IMR-90 (cell line): ENCODE data around the gene CEP68. TPM values are rescaled to one million over a fixed set of nuclear protein-coding genes. Genes with fewer than 3 reads are reported as not detected.

ENCODE experiments used
- ATAC-seq: fragments of 200-7000 bp; cut with Tn5 transposase; 2 replicates; pipeline ENCODE4 v1.9.1; 2020; ENCODE audit warnings: low read depth, mild to moderate bottlenecking, moderate library complexity
- BruUV-seq: library from RNA; stranded (reverse); fragments of 400-500 nt; replicated peaks from 2 replicates; lab custom pipeline; 2021; lab: Mats Ljungman, UMichigan
- CTCF ChIA-PET: fragments of 300-600 bp; formaldehyde crosslinking; extraction: SDS; loops from one replicate; lab custom pipeline; 2021; ENCODE audit warnings: antibody characterized with exemption; lab: Yijun Ruan, JAX
- POLR2A ChIA-PET: fragments of 300-600 bp; sonication (Branson Sonifier 250); formaldehyde crosslinking; loops from one replicate; lab custom pipeline; 2022; ENCODE audit warnings: antibody characterized with exemption; ENCODE audit not compliant: unreplicated experiment; lab: Charles Lee
- DNase-seq: peaks from one replicate; pipeline ENCODE4 v3.0.0; 2013
- H2AFZ ChIP-seq: replicated peaks from 2 replicates; pipeline ENCODE3; 2013; ENCODE audit warnings: low read length, mild to moderate bottlenecking; ENCODE audit not compliant: poor library complexity
- H2AK5ac ChIP-seq: 2 replicates; pipeline ENCODE4 v1.6.1; 2013; ENCODE audit warnings: low read depth, low read length, inconsistent platforms
- H2AK9ac ChIP-seq: replicated peaks from 2 replicates; pipeline ENCODE3; 2013; ENCODE audit warnings: mild to moderate bottlenecking, low read depth, low read length, moderate library complexity; ENCODE audit not compliant: poor library complexity
- H2BK120ac ChIP-seq: 2 replicates; pipeline ENCODE4 v1.6.1; 2013; ENCODE audit warnings: low read depth, low read length, inconsistent platforms
- H2BK15ac ChIP-seq: 3 replicates; pipeline ENCODE4 v1.6.1; 2013; ENCODE audit warnings: low read depth, low read length, inconsistent platforms
- H2BK20ac ChIP-seq: 2 replicates; pipeline ENCODE4 v1.6.1; 2013; ENCODE audit warnings: low read depth, mild to moderate bottlenecking, inconsistent platforms, low read length, moderate library complexity
- H2BK5ac ChIP-seq: 2 replicates; pipeline ENCODE4 v1.6.1; 2013; ENCODE audit warnings: mild to moderate bottlenecking, low read depth, low read length, inconsistent platforms; ENCODE audit not compliant: poor library complexity, severe bottlenecking
- H3K14ac ChIP-seq: replicated peaks from 2 replicates; pipeline ENCODE4 v1.6.1; 2013; ENCODE audit warnings: low read depth, low read length, inconsistent platforms
- H3K18ac ChIP-seq: 2 replicates; pipeline ENCODE4 v1.6.1; 2013; ENCODE audit warnings: low read depth, low read length, control low read depth
- H3K23ac ChIP-seq: 2 replicates; pipeline ENCODE4 v1.6.1; 2013; ENCODE audit warnings: low read depth, low read length, inconsistent platforms
- H3K27ac ChIP-seq: 2 replicates; pipeline ENCODE4 v1.5.1; 2013; ENCODE audit warnings: mild to moderate bottlenecking, control low read depth, low read length; ENCODE audit not compliant: insufficient read depth
- H3K27me3 ChIP-seq: 2 replicates; pipeline ENCODE4 v1.6.1; 2013; ENCODE audit warnings: low read length; ENCODE audit not compliant: control insufficient read depth, insufficient read depth
- H3K36me3 ChIP-seq: 2 replicates; pipeline ENCODE4 v1.6.1; 2013; ENCODE audit warnings: low read length, mixed read lengths; ENCODE audit not compliant: control insufficient read depth, insufficient read depth
- H3K4ac ChIP-seq: 2 replicates; pipeline ENCODE4 v1.6.1; 2013; ENCODE audit warnings: low read depth, low read length, inconsistent platforms
- H3K4me1 ChIP-seq: 2 replicates; pipeline ENCODE4 v1.6.1; 2013; ENCODE audit warnings: low read length, mixed read lengths; ENCODE audit not compliant: control insufficient read depth, insufficient read depth
- H3K4me2 ChIP-seq: 2 replicates; pipeline ENCODE4 v1.6.1; 2013; ENCODE audit warnings: low read depth, mild to moderate bottlenecking, control low read depth, low read length, moderate library complexity
- H3K4me3 ChIP-seq: 2 replicates; pipeline ENCODE4 v1.5.1; 2013; ENCODE audit warnings: low read depth, mild to moderate bottlenecking, control low read depth, low read length, moderate library complexity; ENCODE audit not compliant: insufficient read depth
- H3K56ac ChIP-seq: 2 replicates; pipeline ENCODE4 v1.6.1; 2013; ENCODE audit warnings: low read length, inconsistent platforms; ENCODE audit not compliant: insufficient read depth; ENCODE audit errors: extremely low read depth
- H3K79me1 ChIP-seq, 2 experiments: 2 replicates each; pipeline ENCODE4 v1.6.1; 2013; ENCODE audit warnings: low read length in 2 of 2, inconsistent platforms in 1 of 2, low read depth in 1 of 2
- H3K9ac ChIP-seq: 2 replicates; pipeline ENCODE4 v1.6.1; 2013; ENCODE audit warnings: low read depth, low read length, control low read depth
- H3K9me1 ChIP-seq: 2 replicates; pipeline ENCODE4 v1.6.1; 2013; ENCODE audit warnings: low read length, inconsistent platforms; ENCODE audit not compliant: insufficient read depth
- H3K9me3 ChIP-seq: 2 replicates; pipeline ENCODE4 v1.6.1; 2013; ENCODE audit warnings: low read length; ENCODE audit not compliant: control insufficient read depth, insufficient read depth
- H4K20me1 ChIP-seq: 2 replicates; pipeline ENCODE4 v1.6.1; 2013; ENCODE audit warnings: low read length, inconsistent platforms; ENCODE audit not compliant: insufficient read depth
- H4K5ac ChIP-seq: 2 replicates; pipeline ENCODE4 v1.6.1; 2013; ENCODE audit warnings: mild to moderate bottlenecking, low read depth, low read length, control low read depth
- H4K8ac ChIP-seq, 2 experiments: 2 replicates each; pipeline ENCODE4 v1.6.1; 2013; ENCODE audit warnings: low read depth in 2 of 2, low read length in 2 of 2, control low read depth in 1 of 2, inconsistent platforms in 1 of 2
- H4K91ac ChIP-seq: 2 replicates; pipeline ENCODE4 v1.6.1; 2013; ENCODE audit warnings: low read depth, low read length, inconsistent platforms; ENCODE audit not compliant: insufficient read depth
- BHLHE40 ChIP-seq: fragments of 150-350 bp; IDR thresholded peaks from 2 replicates; pipeline ENCODE4 v1.6.1; 2016; ENCODE audit warnings: mild to moderate bottlenecking, low read depth, low read length
- CEBPB ChIP-seq: IDR thresholded peaks from 2 replicates; pipeline ENCODE4 v1.6.1; 2012; ENCODE audit warnings: low read depth, low read length, improper control_type of control experiment
- CHD1 ChIP-seq: IDR thresholded peaks from 2 replicates; pipeline ENCODE4 v1.6.1; 2012; ENCODE audit warnings: low read depth, low read length, improper control_type of control experiment
- ELK1 ChIP-seq: fragments of 150-350 bp; IDR thresholded peaks from 2 replicates; pipeline ENCODE4 v1.6.1; 2016; ENCODE audit warnings: low read depth, mild to moderate bottlenecking, low read length, moderate library complexity, borderline replicate concordance
- FOS ChIP-seq: fragments of 150-350 bp; IDR thresholded peaks from 2 replicates; pipeline ENCODE4 v1.6.1; 2016; ENCODE audit warnings: low read depth, low read length
- MAFK ChIP-seq: IDR thresholded peaks from 2 replicates; pipeline ENCODE4 v1.6.1; 2012; ENCODE audit warnings: low read depth, low read length, improper control_type of control experiment
- MAZ ChIP-seq: IDR thresholded peaks from 2 replicates; pipeline ENCODE4 v1.6.1; 2012; ENCODE audit warnings: low read depth, mild to moderate bottlenecking, low read length, improper control_type of control experiment, moderate library complexity, borderline replicate concordance
- MXI1 ChIP-seq: IDR thresholded peaks from 2 replicates; pipeline ENCODE4 v1.6.1; 2012; ENCODE audit warnings: low read depth, mild to moderate bottlenecking, low read length, moderate library complexity, borderline replicate concordance
- NFE2L2 ChIP-seq: fragments of 150-350 bp; IDR thresholded peaks from 2 replicates; pipeline ENCODE4 v1.6.1; 2016; ENCODE audit warnings: low read depth, mild to moderate bottlenecking, low read length
- POLR2A ChIP-seq: IDR thresholded peaks from 2 replicates; pipeline ENCODE4 v1.6.1; 2012; ENCODE audit warnings: mild to moderate bottlenecking, low read depth, low read length
- RCOR1 ChIP-seq: IDR thresholded peaks from 2 replicates; pipeline ENCODE4 v1.6.1; 2012; ENCODE audit warnings: mild to moderate bottlenecking, low read length, improper control_type of control experiment; ENCODE audit not compliant: insufficient replicate concordance
- RFX5 ChIP-seq: IDR thresholded peaks from 2 replicates; pipeline ENCODE4 v1.8.0; 2012; ENCODE audit warnings: low read depth, mild to moderate bottlenecking, low read length, moderate library complexity
- SMC3 ChIP-seq: fragments of 150-350 bp; IDR thresholded peaks from 2 replicates; pipeline ENCODE4 v1.6.1; 2016; ENCODE audit warnings: low read depth, mild to moderate bottlenecking, antibody characterized with exemption, low read length, moderate library complexity
- USF2 ChIP-seq: fragments of 150-350 bp; IDR thresholded peaks from 2 replicates; pipeline ENCODE4 v1.6.1; 2017; ENCODE audit warnings: mild to moderate bottlenecking, antibody characterized with exemption, low read length, low read depth
- WGBS, 2 experiments: methylation state at CpG; one replicate each; pipeline versions ENCODE4 v1.1.5 to v1.1.7; 2013; ENCODE audit warnings: missing lambda C conversion rate in 2 of 2; ENCODE audit not compliant: insufficient read length in 1 of 2; ENCODE audit errors: extremely low coverage in 2 of 2; 5-methylcytosine and 5-hydroxymethylcytosine counted together
- dilution Hi-C: fragments of 300-500 bp; cut with HindIII; formaldehyde crosslinking; loops from one replicate; pipeline ENCODE4 v1.14.3; 2018; ENCODE audit warnings: low sequenced_read_pairs; ENCODE audit not compliant: unreplicated experiment
- in situ Hi-C: fragments of 300-500 bp; cut with MboI; formaldehyde crosslinking; loops from 3 replicates; pipeline ENCODE4 v1.14.3; 2019; ENCODE audit warnings: low sequenced_read_pairs, inconsistent platforms, mixed read lengths
- intact Hi-C: fragments of 100-400 bp; cut with micrococcal nuclease; formaldehyde crosslinking; loops from 2 replicates; pipeline ENCODE4 v1.10.0; 2022
- polyA plus RNA-seq, 3 experiments: library from polyadenylated mRNA; depleted of rRNA; stranded (reverse); fragments of >200 nt; gene quantifications; 2 replicates each; pipeline ENCODE4 v1.2.3, GENCODE V29; 2012; ENCODE audit warnings: low replicate concordance in 1 of 3
- total RNA-seq: library from RNA; depleted of rRNA; stranded (reverse); fragments of >200 nt; gene quantifications from 2 replicates; pipeline ENCODE4 v1.2.3, GENCODE V29; 2012
- TF ChIP-seq, protein P1 (sequence below): conservative IDR thresholded peaks from 2 replicates; pipeline ENCODE4 v1.5.1; 2012; ENCODE audit warnings: mild to moderate bottlenecking, low read depth, low read length, improper control_type of control experiment

Gene CEP68
- total and polyA plus RNA-seq, 2 of the 4 experiments (the other 2 are of a cell fraction) = 5.5 to 5.6 TPM

DNA sequence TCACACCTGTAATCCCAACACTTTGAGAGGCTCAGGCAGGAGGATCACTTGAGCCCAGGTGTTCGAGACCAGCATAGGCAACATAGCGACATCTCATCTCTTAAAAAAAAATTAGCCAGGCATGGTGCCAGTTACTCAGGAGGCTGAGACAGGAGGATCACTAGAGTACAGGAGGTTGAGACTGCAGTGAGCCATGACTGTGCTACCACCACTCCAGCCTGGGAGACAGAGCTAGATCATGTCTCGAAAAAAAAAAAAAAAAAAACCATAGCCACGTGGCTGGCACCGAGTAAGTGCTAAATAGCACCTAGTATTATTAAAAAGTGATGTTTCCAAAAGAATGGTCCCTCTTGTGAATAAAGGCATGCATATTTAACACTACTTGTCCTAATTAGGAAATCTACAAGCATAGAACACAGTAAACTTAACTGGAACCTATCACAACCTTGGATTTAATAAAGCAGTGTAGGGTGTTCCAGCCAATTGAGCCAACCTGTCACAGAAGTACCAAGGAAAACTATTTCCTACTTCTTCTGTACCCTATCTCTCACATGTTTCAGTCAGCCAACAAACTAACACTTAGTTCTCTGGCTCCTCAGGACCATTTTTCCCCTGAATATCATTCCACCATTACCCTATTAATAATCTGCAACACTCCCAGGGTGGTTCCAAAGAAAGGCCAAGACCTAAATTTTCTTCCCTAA, 64.9 kb downstream of the CEP68 start:
- in situ Hi-C loops = no loop called here
- TF ChIP-seq MAFK = no peak
- TF ChIP-seq BHLHE40 = no peak
- no peak for TF ChIP-seq CHD1
- no peak for TF ChIP-seq RCOR1
- TF ChIP-seq RFX5 = no peak
- TF ChIP-seq, protein P1, sequence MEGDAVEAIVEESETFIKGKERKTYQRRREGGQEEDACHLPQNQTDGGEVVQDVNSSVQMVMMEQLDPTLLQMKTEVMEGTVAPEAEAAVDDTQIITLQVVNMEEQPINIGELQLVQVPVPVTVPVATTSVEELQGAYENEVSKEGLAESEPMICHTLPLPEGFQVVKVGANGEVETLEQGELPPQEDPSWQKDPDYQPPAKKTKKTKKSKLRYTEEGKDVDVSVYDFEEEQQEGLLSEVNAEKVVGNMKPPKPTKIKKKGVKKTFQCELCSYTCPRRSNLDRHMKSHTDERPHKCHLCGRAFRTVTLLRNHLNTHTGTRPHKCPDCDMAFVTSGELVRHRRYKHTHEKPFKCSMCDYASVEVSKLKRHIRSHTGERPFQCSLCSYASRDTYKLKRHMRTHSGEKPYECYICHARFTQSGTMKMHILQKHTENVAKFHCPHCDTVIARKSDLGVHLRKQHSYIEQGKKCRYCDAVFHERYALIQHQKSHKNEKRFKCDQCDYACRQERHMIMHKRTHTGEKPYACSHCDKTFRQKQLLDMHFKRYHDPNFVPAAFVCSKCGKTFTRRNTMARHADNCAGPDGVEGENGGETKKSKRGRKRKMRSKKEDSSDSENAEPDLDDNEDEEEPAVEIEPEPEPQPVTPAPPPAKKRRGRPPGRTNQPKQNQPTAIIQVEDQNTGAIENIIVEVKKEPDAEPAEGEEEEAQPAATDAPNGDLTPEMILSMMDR = no peak
- TF ChIP-seq ELK1 = no peak
- TF ChIP-seq MAZ = no peak
- no peak for TF ChIP-seq POLR2A
- no peak for TF ChIP-seq MXI1
- no peak for TF ChIP-seq SMC3
- TF ChIP-seq CEBPB = no peak
- TF ChIP-seq USF2 = no peak
- TF ChIP-seq NFE2L2 = no peak
- TF ChIP-seq FOS = no peak

More for the DNA sequence above, 64.9 kb downstream of the CEP68 start:
- no peak overlapping the region for H2AFZ ChIP-seq
- peaks cover 8% of the 10 kb centered on the region for H3K4me1 ChIP-seq
- no peak overlapping the region for H2BK15ac ChIP-seq
- ChIA-PET CTCF (no interaction called here), POLR2A (interaction anchor here (0.6 kb wide), 1 partner anchor 9 kb away, joined by 4 read pairs; no protein-coding TSS in a partner anchor)
- intact Hi-C loops = no loop called here
- no peak overlapping the region for H4K91ac ChIP-seq
- H3K4me2 ChIP-seq = no peak overlapping the region
- ATAC-seq (no peak), DNase-seq (no peak)
- no peak overlapping the region for H4K5ac ChIP-seq
- no TSS peak for BruUV-seq
- H2AK9ac ChIP-seq = no peak overlapping the region
- H4K20me1 ChIP-seq = peaks cover 100% of the 10 kb centered on the region
- H3K4ac ChIP-seq = no peak overlapping the region
- dilution Hi-C loops = no loop called here
- no peak overlapping the region for H2BK20ac ChIP-seq
- no peak overlapping the region for H3K9ac ChIP-seq
- peaks cover 23% of the 10 kb centered on the region for H3K9me1 ChIP-seq
- H2BK120ac ChIP-seq = no peak overlapping the region
- no peak overlapping the region for H3K18ac ChIP-seq
- H4K8ac ChIP-seq = no peak overlapping the region
- no peak overlapping the region for H3K23ac ChIP-seq
- H3K56ac ChIP-seq = no peak overlapping the region
- WGBS, 2 experiments = no CpG with 5 or more reads among the region's 5 CpGs
- H3K9me3 ChIP-seq = no peaks in the 10 kb centered on the region
- no peaks in the 10 kb centered on the region for H3K36me3 ChIP-seq
- no peak overlapping the region for H3K27ac ChIP-seq
- H3K4me3 ChIP-seq = no peak overlapping the region
- no peaks in the 10 kb centered on the region for H3K27me3 ChIP-seq
- peaks cover 0 to 44% of the 10 kb centered on the region in 2 experiments; a peak in 2 of 4 replicates for H3K79me1 ChIP-seq
- H3K14ac ChIP-seq = no peak overlapping the region
- no peak overlapping the region for H2BK5ac ChIP-seq
- no peak overlapping the region for H2AK5ac ChIP-seq
